Measurements from ENCODE around the gene PLA2G4A.

The PLA2G4A gene

GRCh38 chr1:186804679-186805078 lies 24.1 kb upstream of the PLA2G4A start:
- Histone ChIP-seq H3K4me1 (ENCODE audit: insufficient read depth, low read length, poor library complexity, severe bottlenecking) (no peaks in the 10 kb centered on the region), H3K36me3 (ENCODE audit: insufficient read depth, low read length) (no peaks in the 10 kb centered on the region), H3K9me2 (replicated peaks; ENCODE audit: low read depth, low read length) (no peaks in the 10 kb centered on the region), H4K20me1 (ENCODE audit: insufficient read depth, low read length, poor library complexity, severe bottlenecking) (no peaks in the 10 kb centered on the region), H3K9me3 (ENCODE audit: insufficient read depth, low read depth, low read length) (no peaks in the 10 kb centered on the region), H3F3A (ENCODE audit: low read depth) (no peaks in the 10 kb centered on the region), H2AFZ (ENCODE audit: low read length) (no peak overlapping the region), H3K79me2 (ENCODE audit: insufficient read depth, low read length) (no peaks in the 10 kb centered on the region), H3K4me3 (ENCODE audit: low read length, poor library complexity, severe bottlenecking) (no peak overlapping the region), H3K9ac (ENCODE audit: low read depth, low read length, poor library complexity, severe bottlenecking) (no peak overlapping the region), H3K4me2 (ENCODE audit: low read depth, low read length, poor library complexity, severe bottlenecking) (no peak overlapping the region), H3K27me3 (ENCODE audit: insufficient read depth, low read length, poor library complexity, severe bottlenecking) (no peaks in the 10 kb centered on the region)
- no peak for TF ChIP-seq CTCF (conservative IDR thresholded peaks at IDR 0.05; ENCODE audit: low read length)
- TF ChIP-seq EZH2phosphoT487 (IDR thresholded peaks at IDR 0.05; ENCODE audit: borderline replicate concordance) = no peak

- no peak overlapping the region for H2AFZ ChIP-seq (ENCODE audit: low read length)
These were observed 22.3 kb upstream of the PLA2G4A start for GRCh38 chr1:186806477-186806876.

GRCh38 chr1:186807163-186807562 lies 21.6 kb upstream of the PLA2G4A start:
- Histone ChIP-seq H3K4me3 (ENCODE audit: low read length, poor library complexity, severe bottlenecking) (no peak overlapping the region), H3K36me3 (ENCODE audit: insufficient read depth, low read length) (no peaks in the 10 kb centered on the region), H3F3A (ENCODE audit: low read depth) (no peaks in the 10 kb centered on the region), H3K4me1 (ENCODE audit: insufficient read depth, low read length, poor library complexity, severe bottlenecking) (no peaks in the 10 kb centered on the region), H4K20me1 (ENCODE audit: insufficient read depth, low read length, poor library complexity, severe bottlenecking) (no peaks in the 10 kb centered on the region), H3K9ac (ENCODE audit: low read depth, low read length, poor library complexity, severe bottlenecking) (no peak overlapping the region), H3K79me2 (ENCODE audit: insufficient read depth, low read length) (no peaks in the 10 kb centered on the region), H3K9me2 (replicated peaks; ENCODE audit: low read depth, low read length) (no peaks in the 10 kb centered on the region), H3K9me3 (ENCODE audit: insufficient read depth, low read depth, low read length) (no peaks in the 10 kb centered on the region), H3K4me2 (ENCODE audit: low read depth, low read length, poor library complexity, severe bottlenecking) (no peak overlapping the region), H3K27me3 (ENCODE audit: insufficient read depth, low read length, poor library complexity, severe bottlenecking) (no peaks in the 10 kb centered on the region), H2AFZ (ENCODE audit: low read length) (no peak overlapping the region)
- no peak for TF ChIP-seq CTCF (conservative IDR thresholded peaks at IDR 0.05; ENCODE audit: low read length)
- TF ChIP-seq EZH2phosphoT487 (IDR thresholded peaks at IDR 0.05; ENCODE audit: borderline replicate concordance) = no peak

More at GRCh38 chr1:186806477-186806876, 22.3 kb upstream of the PLA2G4A start:
- H3K9me2 ChIP-seq (replicated peaks; ENCODE audit: low read depth, low read length) = no peaks in the 10 kb centered on the region
- no peaks in the 10 kb centered on the region for H4K20me1 ChIP-seq (ENCODE audit: insufficient read depth, low read length, poor library complexity, severe bottlenecking)
- H3K4me1 ChIP-seq (ENCODE audit: insufficient read depth, low read length, poor library complexity, severe bottlenecking) = no peaks in the 10 kb centered on the region
- no peaks in the 10 kb centered on the region for H3K36me3 ChIP-seq (ENCODE audit: insufficient read depth, low read length)
- H3K9ac ChIP-seq (ENCODE audit: low read depth, low read length, poor library complexity, severe bottlenecking) = no peak overlapping the region
- H3K4me3 ChIP-seq (ENCODE audit: low read length, poor library complexity, severe bottlenecking) = no peak overlapping the region
- no peaks in the 10 kb centered on the region for H3K27me3 ChIP-seq (ENCODE audit: insufficient read depth, low read length, poor library complexity, severe bottlenecking)
- H3K4me2 ChIP-seq (ENCODE audit: low read depth, low read length, poor library complexity, severe bottlenecking) = no peak overlapping the region
- H3F3A ChIP-seq (ENCODE audit: low read depth) = no peaks in the 10 kb centered on the region
- H3K79me2 ChIP-seq (ENCODE audit: insufficient read depth, low read length) = no peaks in the 10 kb centered on the region
- H3K9me3 ChIP-seq (ENCODE audit: insufficient read depth, low read depth, low read length) = no peaks in the 10 kb centered on the region
- no peak for TF ChIP-seq EZH2phosphoT487 (IDR thresholded peaks at IDR 0.05; ENCODE audit: borderline replicate concordance)
- peak; percentile 74 for TF ChIP-seq CTCF (conservative IDR thresholded peaks at IDR 0.05; ENCODE audit: low read length)

All from Loucy (cell line).